CD4-positive, alpha-beta T cell (primary cell): ENCODE measurements around the gene IL18R1. TPM values are rescaled to one million over a fixed set of nuclear protein-coding genes. Genes with fewer than 3 reads are reported as not detected.

ENCODE experiments used
- ATAC-seq: fragments of 200-7000 bp; cut with Tn5 transposase; one replicate; pipeline ENCODE4 v1.10.0; 2022; ENCODE audit warnings: mild to moderate bottlenecking; ENCODE audit not compliant: poor library complexity
- CTCF ChIA-PET: fragments of 350-600 bp; sonication (Branson Sonifier 250); formaldehyde crosslinking; loops from one replicate; lab custom pipeline; 2021; ENCODE audit warnings: antibody characterized with exemption, inconsistent platforms; lab: Charles Lee
- POLR2A ChIA-PET: fragments of 350-600 bp; sonication (Branson Sonifier 250); formaldehyde crosslinking; loops from one replicate; lab custom pipeline; 2021; ENCODE audit warnings: antibody characterized with exemption, inconsistent platforms; lab: Charles Lee
- DNase-seq, 14 experiments: peaks; one replicate each; pipeline ENCODE4 v3.0.0-alpha.2; 2013 to 2020; ENCODE audit warnings: mixed read lengths in 2 of 14
- H3K27ac ChIP-seq, 2 donors: one replicate each; pipeline versions ENCODE4 v1.5.1 to v1.7.0; 2013; ENCODE audit warnings: low read length in 2 of 2, low read depth in 1 of 2, mild to moderate bottlenecking in 1 of 2
- H3K27me3 ChIP-seq, 2 experiments: 1 replicate in 1 of 2; 2 replicates in 1 of 2; pipeline versions ENCODE4 v1.6.1 to v1.7.0; 2013; ENCODE audit warnings: low read length in 2 of 2, control low read depth in 1 of 2, mild to moderate bottlenecking in 1 of 2, moderate library complexity in 1 of 2; ENCODE audit not compliant: insufficient read depth in 2 of 2, control insufficient read depth in 1 of 2
- H3K36me3 ChIP-seq: one replicate; pipeline ENCODE4 v1.6.1; 2013; ENCODE audit warnings: low read length, control low read depth; ENCODE audit not compliant: insufficient read depth
- H3K4me1 ChIP-seq: one replicate; pipeline ENCODE4 v1.6.1; 2013; ENCODE audit warnings: low read length, control low read depth; ENCODE audit not compliant: insufficient read depth
- H3K4me3 ChIP-seq: one replicate; pipeline ENCODE4 v1.5.1; 2013; ENCODE audit warnings: mild to moderate bottlenecking, low read length, moderate library complexity
- H3K9me3 ChIP-seq, 2 experiments: 1 replicate in 1 of 2; 2 replicates in 1 of 2; pipeline versions ENCODE4 v1.6.1 to v1.7.0; 2013; ENCODE audit warnings: low read length in 2 of 2, mild to moderate bottlenecking in 2 of 2, control low read depth in 1 of 2, moderate library complexity in 1 of 2; ENCODE audit not compliant: control insufficient read depth in 1 of 2, insufficient read depth in 1 of 2
- H3K27ac Mint-ChIP-seq: one replicate; pipeline ENCODE4 v1.8.0; 2020; ENCODE audit warnings: mixed read lengths
- H3K27me3 Mint-ChIP-seq: one replicate; pipeline ENCODE4 v1.8.0; 2021; ENCODE audit warnings: mixed read lengths
- H3K36me3 Mint-ChIP-seq: one replicate; pipeline ENCODE4 v1.8.0; 2021; ENCODE audit warnings: low read depth, mixed read lengths
- H3K4me1 Mint-ChIP-seq: one replicate; pipeline ENCODE4 v1.8.0; 2021; ENCODE audit warnings: low read depth, mixed read lengths
- H3K4me3 Mint-ChIP-seq: one replicate; pipeline ENCODE4 v1.8.0; 2020; ENCODE audit warnings: mild to moderate bottlenecking, mixed read lengths
- H3K9me3 Mint-ChIP-seq: one replicate; pipeline ENCODE4 v1.8.0; 2020; ENCODE audit warnings: mixed read lengths
- intact Hi-C, 2 experiments: fragments of 100-400 bp; cut with DNase I in 1 of 2; cut with micrococcal nuclease in 1 of 2; formaldehyde crosslinking; loops; one replicate each; pipeline versions ENCODE4 v1.15.1 to v1.9.0; 2023 to 2025; cut with DNase I, micrococcal nuclease
- total RNA-seq, 174 experiments: library from RNA in 2 of 174; stranded (reverse) in 2 of 174; gene quantifications; one replicate each; pipeline ENCODE4 v1.2.3 and lab custom pipeline; 2021 to 2026
- TF ChIP-seq, protein P1 (sequence below): fragments of 200-600 bp; IDR thresholded peaks from one replicate; pipeline ENCODE4 v1.8.0; 2022; ENCODE audit warnings: antibody characterized with exemption, mild to moderate bottlenecking

IL18R1 gene
- total RNA-seq, 2 experiments from 2014 or later, result 7.6 to 9.1 TPM

DNA sequence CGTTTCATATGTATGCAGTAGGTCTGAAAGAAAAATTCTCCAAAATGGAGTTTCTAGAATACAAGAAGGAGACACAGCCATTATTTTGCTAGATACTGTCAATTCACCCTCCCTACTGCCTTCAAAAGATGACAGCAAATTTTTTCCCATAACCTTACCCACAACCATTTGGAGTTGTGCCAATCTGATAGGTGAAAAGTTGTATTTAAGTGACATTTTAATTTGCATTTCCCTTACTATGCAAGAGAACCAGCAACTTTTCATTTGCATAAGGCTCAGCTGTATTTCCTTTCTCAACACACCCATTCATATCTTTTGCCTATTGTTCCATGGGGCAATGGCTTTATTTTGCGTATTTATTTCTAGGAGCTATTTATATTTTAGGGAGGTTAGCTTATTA is 36.0 kb downstream of the IL18R1 start:
- ATAC-seq, result peak; percentile 68
- H3K36me3 Mint-ChIP-seq, result no peaks in the 10 kb centered on the region
- intact Hi-C loops, result no loop called here
- no peaks in the 10 kb centered on the region for H3K9me3 Mint-ChIP-seq
- no peaks in the 10 kb centered on the region for H3K27me3 Mint-ChIP-seq
- Histone ChIP-seq H3K4me1 (peaks cover 4% of the 10 kb centered on the region), H3K27ac (no peak overlapping the region), H3K27me3 (no peaks in the 10 kb centered on the region), H3K36me3 (peaks cover 4% of the 10 kb centered on the region), H3K9me3 (no peaks in the 10 kb centered on the region), H3K4me3 (no peak overlapping the region)
- TF ChIP-seq, protein P1, sequence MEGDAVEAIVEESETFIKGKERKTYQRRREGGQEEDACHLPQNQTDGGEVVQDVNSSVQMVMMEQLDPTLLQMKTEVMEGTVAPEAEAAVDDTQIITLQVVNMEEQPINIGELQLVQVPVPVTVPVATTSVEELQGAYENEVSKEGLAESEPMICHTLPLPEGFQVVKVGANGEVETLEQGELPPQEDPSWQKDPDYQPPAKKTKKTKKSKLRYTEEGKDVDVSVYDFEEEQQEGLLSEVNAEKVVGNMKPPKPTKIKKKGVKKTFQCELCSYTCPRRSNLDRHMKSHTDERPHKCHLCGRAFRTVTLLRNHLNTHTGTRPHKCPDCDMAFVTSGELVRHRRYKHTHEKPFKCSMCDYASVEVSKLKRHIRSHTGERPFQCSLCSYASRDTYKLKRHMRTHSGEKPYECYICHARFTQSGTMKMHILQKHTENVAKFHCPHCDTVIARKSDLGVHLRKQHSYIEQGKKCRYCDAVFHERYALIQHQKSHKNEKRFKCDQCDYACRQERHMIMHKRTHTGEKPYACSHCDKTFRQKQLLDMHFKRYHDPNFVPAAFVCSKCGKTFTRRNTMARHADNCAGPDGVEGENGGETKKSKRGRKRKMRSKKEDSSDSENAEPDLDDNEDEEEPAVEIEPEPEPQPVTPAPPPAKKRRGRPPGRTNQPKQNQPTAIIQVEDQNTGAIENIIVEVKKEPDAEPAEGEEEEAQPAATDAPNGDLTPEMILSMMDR, result no peak
- H3K4me1 Mint-ChIP-seq, result peaks cover 15% of the 10 kb centered on the region
- H3K4me3 Mint-ChIP-seq, result no peak overlapping the region
- ChIA-PET POLR2A (interaction anchor here (1.0 kb wide), 1 partner anchor 51 kb away, joined by 3 read pairs; no protein-coding TSS in a partner anchor), CTCF (no interaction called here)
- no peak overlapping the region for H3K27ac Mint-ChIP-seq
- peak in 4 of 14 experiments; percentile 14 to 79 (median 72) for DNase-seq

DNA sequence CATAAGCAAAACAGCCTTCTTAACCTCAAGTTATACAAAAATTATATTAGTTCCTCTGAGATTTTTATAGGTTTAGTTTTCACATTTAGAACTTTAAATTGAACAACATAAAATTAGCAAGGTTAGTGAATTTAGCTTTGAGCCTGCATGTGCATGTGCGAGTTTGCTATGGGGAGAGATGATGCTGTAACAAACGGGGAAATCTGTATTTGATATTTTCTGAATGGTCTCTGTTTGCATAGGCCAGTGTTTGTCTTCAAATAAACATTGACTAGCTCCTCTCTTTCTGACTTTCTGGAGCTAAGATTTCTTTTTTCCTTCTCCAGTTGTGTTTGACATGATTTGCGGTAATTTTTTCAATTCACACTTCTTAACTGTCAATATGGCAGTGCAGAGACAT is 36.5 kb downstream of the IL18R1 start:
- Histone ChIP-seq H3K4me3 (no peak overlapping the region), H3K9me3 (no peaks in the 10 kb centered on the region), H3K27me3 (no peaks in the 10 kb centered on the region), H3K36me3 (peaks cover 4% of the 10 kb centered on the region), H3K4me1 (peaks cover 4% of the 10 kb centered on the region), H3K27ac (no peak overlapping the region)
- TF ChIP-seq, protein P1, result no peak
- no peak for ATAC-seq
- Mint-ChIP-seq H3K36me3 (no peaks in the 10 kb centered on the region), H3K4me1 (peaks cover 15% of the 10 kb centered on the region), H3K27ac (no peak overlapping the region), H3K9me3 (no peaks in the 10 kb centered on the region), H3K27me3 (no peaks in the 10 kb centered on the region), H3K4me3 (no peak overlapping the region)
- intact Hi-C loops, result no loop called here
- DNase-seq, result no peak
- ChIA-PET POLR2A (interaction anchor here (1.0 kb wide), 1 partner anchor 51 kb away, joined by 3 read pairs; no protein-coding TSS in a partner anchor), CTCF (no interaction called here)

DNA sequence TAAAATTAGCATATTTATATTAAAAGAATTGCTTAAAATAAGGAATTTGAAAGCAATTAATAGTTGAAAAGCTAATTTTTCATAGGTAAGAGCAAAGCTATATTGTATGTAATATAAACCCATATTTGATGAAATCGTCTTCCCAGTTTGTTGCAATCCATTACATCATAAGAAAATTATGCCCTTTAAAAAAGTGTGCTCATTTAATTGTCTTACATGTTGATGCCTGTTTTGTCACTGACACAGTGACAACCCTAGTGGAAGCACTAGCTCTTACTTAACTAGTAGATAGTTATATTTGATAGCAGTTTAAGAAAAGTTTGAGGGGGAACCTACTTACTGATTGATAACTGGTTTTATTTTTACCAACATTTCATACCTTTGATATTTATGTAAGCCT is 37.3 kb downstream of the IL18R1 start:
- H3K9me3 Mint-ChIP-seq, result no peaks in the 10 kb centered on the region
- Histone ChIP-seq H3K4me3 (no peak overlapping the region), H3K9me3 (no peaks in the 10 kb centered on the region), H3K27me3 (no peaks in the 10 kb centered on the region), H3K36me3 (no peaks in the 10 kb centered on the region), H3K4me1 (peaks cover 4% of the 10 kb centered on the region), H3K27ac (no peak overlapping the region)
- intact Hi-C loops, result no loop called here
- no peaks in the 10 kb centered on the region for H3K27me3 Mint-ChIP-seq
- peaks cover 15% of the 10 kb centered on the region for H3K4me1 Mint-ChIP-seq
- no peak overlapping the region for H3K27ac Mint-ChIP-seq
- H3K4me3 Mint-ChIP-seq, result no peak overlapping the region
- no peak for DNase-seq
- H3K36me3 Mint-ChIP-seq, result no peaks in the 10 kb centered on the region
- TF ChIP-seq, protein P1, result no peak
- ATAC-seq, result no peak
- CTCF ChIA-PET, result no interaction called here
- POLR2A ChIA-PET, result no interaction called here
